GM18498 (cell line): ENCODE data around the gene TNFAIP2.

ENCODE experiments used
- ATAC-seq: cut with Tn5 transposase; IDR thresholded peaks from one replicate; pipeline ENCODE4 v1.9.1; 2021; ENCODE audit warnings: mild to moderate bottlenecking, moderate library complexity; ENCODE audit not compliant: unreplicated experiment

The TNFAIP2 gene

GRCh38 chr14:103093856-103094405, 29.3 kb upstream of the TNFAIP2 start:
- no peak for ATAC-seq

GRCh38 chr14:103094406-103095209, 28.7 kb upstream of the TNFAIP2 start, which contains the start of gene EXOC3L4:
Gene EXOC3L4 (plus strand): TSS chr14:103094725. CDS start chr14:103100220, 5,495 bp downstream.
- ATAC-seq = no peak

DNA sequence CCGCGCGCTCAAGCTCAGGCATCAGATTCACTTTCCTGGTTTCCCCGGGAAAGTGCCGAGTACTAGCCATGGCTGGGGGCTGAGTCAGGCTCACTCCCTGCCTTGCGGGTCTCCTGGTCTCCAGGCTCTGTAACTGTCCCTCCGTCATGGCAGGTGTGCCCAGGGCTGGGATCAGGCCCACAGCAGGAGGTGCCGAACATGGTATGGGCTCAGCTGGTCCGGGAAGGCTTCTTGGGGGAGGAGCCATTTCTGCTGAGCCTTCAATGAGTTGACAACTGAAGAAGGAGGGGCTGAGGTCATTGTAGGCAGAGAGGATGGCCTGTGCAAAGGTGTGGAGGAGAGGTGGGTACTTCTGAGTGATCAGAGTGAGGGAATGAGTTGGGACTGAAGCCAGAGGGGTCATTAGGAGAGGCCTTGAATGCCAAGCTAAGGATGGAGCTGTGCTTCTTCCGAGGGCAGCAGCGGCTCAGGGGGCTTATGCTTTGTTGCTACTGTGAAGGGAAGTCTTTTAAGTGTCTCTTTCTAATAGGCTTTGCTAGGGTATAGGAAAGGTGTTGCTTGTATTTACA, 28.0 kb upstream of the TNFAIP2 start:
- ATAC-seq = no peak

DNA sequence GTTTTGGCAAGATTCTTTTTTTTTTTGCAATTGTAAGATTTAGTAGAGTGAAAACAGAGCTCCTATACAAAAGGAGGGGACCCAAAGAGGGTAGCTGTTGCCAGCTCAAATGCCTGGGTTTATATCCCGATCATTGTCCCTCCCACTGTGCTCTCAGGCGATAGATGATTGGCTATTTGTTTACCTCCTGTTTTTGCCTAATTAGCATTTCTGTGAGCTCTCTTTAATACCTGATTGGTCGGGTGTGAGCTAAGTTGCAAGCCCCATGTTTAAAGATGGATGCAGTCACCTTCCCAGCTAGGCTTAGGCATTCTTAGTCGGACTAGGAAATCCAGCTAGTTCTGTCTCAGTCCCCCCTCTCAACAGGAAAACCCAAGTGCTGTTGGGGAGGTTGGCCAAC, 26.9 kb upstream of the TNFAIP2 start:
- ATAC-seq = no peak

- no peak for ATAC-seq
Observed at GRCh38 chr14:103097244-103097993, 25.8 kb upstream of the TNFAIP2 start.

DNA sequence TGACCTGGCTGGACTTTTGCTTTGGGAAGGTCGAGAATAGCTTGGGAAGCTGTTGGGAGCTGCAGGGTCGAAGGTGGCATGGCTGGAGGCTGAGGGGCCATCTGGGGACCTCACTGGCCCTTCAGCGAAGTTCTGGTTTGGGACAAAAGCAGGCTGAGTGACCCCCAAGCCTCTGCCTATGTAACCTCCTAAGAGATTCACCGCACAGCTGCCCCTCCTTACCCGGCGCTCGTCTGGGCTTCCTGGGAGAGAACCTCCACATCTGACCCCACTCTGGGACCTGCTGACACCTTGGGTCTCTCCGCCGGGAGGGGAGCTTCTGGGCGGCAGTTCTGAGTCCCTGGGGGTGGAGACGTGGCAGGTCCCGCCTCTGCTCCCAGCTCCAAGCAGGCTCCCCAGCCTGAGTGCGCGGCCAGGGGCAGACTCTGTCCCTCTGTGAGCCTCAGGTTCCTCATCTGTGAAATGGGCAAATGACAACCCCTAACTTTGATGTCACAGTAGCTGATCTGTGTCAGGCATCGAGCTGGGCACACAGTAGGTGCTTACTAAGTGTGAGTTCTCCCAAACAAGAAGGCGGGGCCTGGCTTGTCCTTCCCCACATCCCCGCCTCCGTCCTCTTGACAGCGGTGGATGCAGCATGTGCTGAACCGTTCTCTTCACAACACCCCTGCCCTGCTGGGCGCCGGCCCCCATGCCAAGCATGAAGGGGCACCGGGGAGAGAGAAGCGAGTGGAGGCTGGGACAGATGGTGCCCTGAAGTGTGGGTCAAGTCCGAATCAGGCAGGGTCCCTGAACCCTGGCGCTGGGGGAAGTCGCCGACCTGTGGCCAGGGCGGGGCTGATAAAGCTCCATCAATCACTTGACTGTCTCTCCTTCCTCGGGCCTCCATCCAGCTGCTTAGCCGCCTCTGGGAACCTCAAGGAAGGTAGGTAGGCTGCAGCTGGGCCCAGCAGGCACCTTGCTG, 25.0 kb upstream of the TNFAIP2 start:
- ATAC-seq = no peak

- no peak for ATAC-seq
Observed at GRCh38 chr14:103099081-103099732, 24.1 kb upstream of the TNFAIP2 start.

GRCh38 chr14:103099733-103100280, 23.5 kb upstream of the TNFAIP2 start:
- no peak for ATAC-seq

- no peak for ATAC-seq
Observed at GRCh38 chr14:103100281-103101121, 22.8 kb upstream of the TNFAIP2 start.

- ATAC-seq = no peak
Observed at GRCh38 chr14:103101257-103101962, 21.9 kb upstream of the TNFAIP2 start.

DNA sequence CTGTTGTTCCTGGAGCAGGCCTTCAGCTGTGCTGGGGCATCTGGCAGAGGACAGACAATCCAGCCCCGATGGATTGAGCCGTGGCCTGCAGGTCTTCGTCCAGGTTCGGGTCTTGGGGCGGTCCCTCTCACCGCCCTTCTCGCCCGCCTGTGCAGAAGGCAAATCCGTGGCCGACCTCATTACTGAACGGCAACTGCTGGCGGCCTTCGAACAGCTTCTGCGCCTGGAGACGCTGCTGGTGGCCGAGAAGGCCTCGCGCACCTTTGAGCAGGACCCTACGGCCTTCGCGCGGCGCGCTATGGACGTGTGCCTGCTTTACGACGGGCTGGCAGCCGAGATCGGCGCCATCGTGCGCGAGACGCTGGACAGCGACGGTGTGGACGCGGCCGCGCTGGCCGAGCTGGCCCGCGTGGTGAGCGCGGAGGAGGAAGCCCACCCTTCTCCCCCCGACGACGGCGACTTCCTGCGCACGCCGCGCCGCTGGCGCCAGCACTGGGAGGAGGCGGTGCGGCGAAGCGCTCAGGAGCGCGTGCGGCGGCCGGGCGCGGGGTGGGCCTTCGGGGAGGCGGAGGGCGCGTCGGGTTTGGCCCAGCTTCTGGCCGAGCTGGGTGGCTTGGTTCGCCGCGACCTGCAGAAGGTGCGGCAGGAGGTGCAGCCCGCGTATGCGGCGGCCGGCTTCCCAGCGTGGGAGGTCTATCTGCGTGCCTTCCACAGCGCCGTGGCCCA, 21.1 kb upstream of the TNFAIP2 start:
- ATAC-seq = no peak

DNA sequence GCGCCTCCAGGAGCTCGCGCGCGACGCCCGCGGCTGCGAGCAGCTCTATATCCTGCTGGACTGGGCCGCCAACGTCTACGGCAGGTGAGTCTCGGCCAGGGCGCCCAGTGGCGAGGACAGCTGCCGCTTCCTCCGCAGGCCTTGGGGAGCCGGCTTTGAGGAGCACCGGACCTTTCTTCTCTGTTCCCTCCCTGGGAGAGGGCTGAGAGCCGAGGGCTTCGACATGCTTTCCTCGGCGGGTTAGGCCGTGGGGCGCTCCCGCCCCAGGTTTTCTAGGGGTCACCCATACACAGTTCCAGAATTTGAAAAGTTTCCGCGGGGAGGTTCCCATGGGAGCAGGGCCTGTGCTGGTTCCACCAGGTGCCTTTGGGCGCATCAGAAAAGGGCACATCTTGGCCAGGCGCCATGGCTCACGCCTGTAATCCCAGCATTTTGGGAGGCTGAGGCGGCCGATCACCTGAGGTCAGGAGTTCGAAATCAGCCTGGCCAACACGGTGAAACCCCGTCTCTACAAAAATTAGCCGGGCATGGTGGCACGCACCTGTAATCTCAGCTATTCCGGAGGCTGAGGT, 20.5 kb upstream of the TNFAIP2 start:
- no peak for ATAC-seq

DNA sequence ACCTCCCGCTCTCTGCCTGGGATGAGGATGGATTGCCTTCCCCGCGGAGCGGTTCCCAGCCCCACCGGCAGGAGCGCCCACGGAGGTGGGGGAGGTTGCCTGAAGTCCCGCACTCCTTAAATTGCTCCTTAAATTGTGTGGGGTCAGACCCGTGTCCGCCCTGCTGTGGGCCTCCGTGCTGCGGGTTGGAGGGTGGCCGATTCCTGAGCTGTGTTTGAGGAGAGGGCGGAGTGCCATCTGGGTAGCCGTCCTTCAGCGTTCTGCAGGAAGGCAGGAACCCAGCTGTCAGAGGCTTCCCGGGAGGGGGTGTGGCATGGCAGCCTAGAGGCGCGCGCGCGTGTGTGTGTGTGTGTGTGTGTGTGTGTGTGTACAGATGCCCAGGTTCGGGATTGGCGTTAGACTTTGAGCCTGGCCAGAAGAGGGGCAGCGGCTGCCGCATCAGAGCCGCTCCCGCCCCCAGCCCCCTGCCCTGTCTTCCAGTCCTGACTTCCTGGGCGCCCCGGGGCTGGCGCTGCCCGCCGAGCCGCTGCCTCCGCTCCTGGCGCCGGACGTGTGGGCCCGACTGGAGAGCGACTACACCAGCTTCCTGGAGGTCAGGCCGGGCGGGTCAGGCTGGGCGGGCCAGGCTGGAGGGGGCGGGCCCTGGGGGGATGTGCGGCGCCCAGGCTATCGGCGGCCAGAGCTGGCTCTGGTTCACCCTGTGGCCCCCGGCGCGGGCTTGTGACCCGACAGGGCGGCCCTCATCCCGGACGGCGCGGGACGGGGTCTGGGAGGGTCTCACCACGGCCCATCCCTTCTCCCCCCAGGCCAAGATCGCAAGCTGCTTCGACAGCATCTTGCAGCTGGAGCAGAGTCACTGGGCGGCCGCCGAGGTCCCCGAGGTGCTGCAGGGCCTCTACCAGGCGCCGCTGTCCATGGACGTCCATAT, 19.5 kb upstream of the TNFAIP2 start:
- ATAC-seq = no peak

DNA sequence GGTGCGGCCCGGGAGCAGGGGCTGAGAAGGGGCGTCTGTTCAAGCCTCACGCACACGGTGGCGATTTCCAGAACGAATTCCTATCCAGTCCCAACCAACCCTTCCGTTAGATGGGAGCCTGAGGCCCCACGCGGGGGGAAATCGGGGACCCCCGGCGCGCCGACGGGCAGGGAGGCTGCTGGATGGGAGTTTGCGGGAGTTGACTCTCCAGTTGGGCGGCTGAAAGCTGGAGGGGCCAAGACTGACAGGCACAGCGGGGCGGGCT, 18.9 kb upstream of the TNFAIP2 start:
- ATAC-seq = no peak

- ATAC-seq = peak; percentile 53
Observed at GRCh38 chr14:103104654-103105452, 18.4 kb upstream of the TNFAIP2 start.
